Endodermal cell (in vitro differentiated cells): ENCODE data around the gene MORN4. TPM values are rescaled to one million over a fixed set of nuclear protein-coding genes. Genes with fewer than 3 reads are reported as not detected.
"Not testable (repeated sequence)": the region's sequence is repeated elsewhere in the genome, so short reads cannot be mapped to it uniquely, and the experiment has no call there.

Source experiments
- DNase-seq: peaks from one replicate; pipeline ENCODE4 v3.0.0-alpha.2; 2017
- H3K27ac ChIP-seq: 2 replicates; pipeline ENCODE4 v1.5.1; 2013; ENCODE audit warnings: mild to moderate bottlenecking, low read depth, low read length, moderate library complexity
- H3K27me3 ChIP-seq: 2 replicates; pipeline ENCODE4 v1.6.1; 2013; ENCODE audit warnings: mild to moderate bottlenecking, low read length, moderate library complexity; ENCODE audit not compliant: insufficient read depth, control insufficient read depth, poor library complexity, severe bottlenecking
- H3K36me3 ChIP-seq: 2 replicates; pipeline ENCODE4 v1.7.0; 2013; ENCODE audit warnings: mild to moderate bottlenecking, low read length, moderate library complexity; ENCODE audit not compliant: control insufficient read depth, insufficient read depth
- H3K4me1 ChIP-seq: one replicate; pipeline ENCODE4 v1.7.0; 2013; ENCODE audit warnings: low read length; ENCODE audit not compliant: control insufficient read depth, insufficient read depth
- H3K4me3 ChIP-seq: 2 replicates; pipeline ENCODE4 v1.5.1; 2013; ENCODE audit warnings: mild to moderate bottlenecking, low read length, moderate library complexity
- H3K9ac ChIP-seq: 2 replicates; pipeline ENCODE4 v1.6.1; 2013; ENCODE audit warnings: mild to moderate bottlenecking, low read length, moderate library complexity; ENCODE audit not compliant: poor library complexity, severe bottlenecking; ENCODE audit errors: extremely low read depth
- H3K9me3 ChIP-seq: 2 replicates; pipeline ENCODE4 v1.6.1; 2013; ENCODE audit warnings: mild to moderate bottlenecking, low read length, moderate library complexity; ENCODE audit not compliant: control insufficient read depth
- H3K27ac Mint-ChIP-seq: 2 replicates; pipeline ENCODE4 v1.8.0; 2020; ENCODE audit warnings: mixed read lengths
- H3K27me3 Mint-ChIP-seq: 2 replicates; pipeline ENCODE4 v1.8.0; 2021; ENCODE audit warnings: mild to moderate bottlenecking, mixed read lengths; ENCODE audit not compliant: insufficient read depth
- H3K36me3 Mint-ChIP-seq: 2 replicates; pipeline ENCODE4 v1.8.0; 2020; ENCODE audit warnings: low read depth, mixed read lengths
- H3K4me1 Mint-ChIP-seq: 2 replicates; pipeline ENCODE4 v1.8.0; 2020; ENCODE audit warnings: mixed read lengths
- H3K4me3 Mint-ChIP-seq: 2 replicates; pipeline ENCODE4 v1.8.0; 2020; ENCODE audit warnings: mild to moderate bottlenecking, moderate library complexity, mixed read lengths
- H3K9me3 Mint-ChIP-seq: 2 replicates; pipeline ENCODE4 v1.8.0; 2020; ENCODE audit warnings: mild to moderate bottlenecking, mixed read lengths
- CTCF ChIP-seq: fragments of 200-600 bp; sonication (generic); conservative IDR thresholded peaks from 2 replicates; pipeline ENCODE4 v1.5.0; 2021; ENCODE audit warnings: antibody characterized with exemption, mild to moderate bottlenecking
- WGBS, 2 experiments: methylation state at CpG; one replicate each; pipeline versions ENCODE4 v1.1.5 to v1.1.7; 2013; ENCODE audit warnings: missing lambda C conversion rate in 2 of 2, mixed read lengths in 1 of 2; ENCODE audit not compliant: insufficient coverage in 1 of 2, insufficient read length in 1 of 2; 5-methylcytosine and 5-hydroxymethylcytosine counted together
- total RNA-seq, 2 donors: library from RNA; stranded (reverse); fragmentation: NEBNext Ultra II Directional in 1 of 2; extraction: Animal tissue kit (Norgen Biotek cat#: 25700) in 1 of 2; gene quantifications; 2 replicates in 1 of 2; 3 replicates in 1 of 2; pipeline ENCODE4 v1.2.1, GENCODE V29; 2021

Gene MORN4
- total RNA-seq, 2 donors from 2014 or later, result 19.0 to 21.3 TPM

GRCh38 chr10:97577701-97578100 lies 55.6 kb downstream of the MORN4 start:
- no peak overlapping the region for H3K27ac ChIP-seq
- Mint-ChIP-seq H3K4me3 (no peak overlapping the region), H3K4me1 (no peaks in the 10 kb centered on the region), H3K36me3 (no peaks in the 10 kb centered on the region), H3K27ac (no peak overlapping the region), H3K9me3 (no peaks in the 10 kb centered on the region), H3K27me3 (no peaks in the 10 kb centered on the region)
- TF ChIP-seq CTCF, result no peak
- H3K4me1 ChIP-seq, result no peaks in the 10 kb centered on the region
- H3K9me3 ChIP-seq, result no peaks in the 10 kb centered on the region
- DNase-seq, result no peak
- H3K4me3 ChIP-seq, result no peak overlapping the region
- H3K27me3 ChIP-seq, result no peaks in the 10 kb centered on the region
- WGBS, 2 experiments, result 88 to 93% methylated on average over 4 to 9 of the region's 9 CpGs
- no peak overlapping the region for H3K9ac ChIP-seq
- no peaks in the 10 kb centered on the region for H3K36me3 ChIP-seq

GRCh38 chr10:97576487-97576886 lies 56.8 kb downstream of the MORN4 start:
- not testable (repeated sequence) for H3K4me3 ChIP-seq, H3K9me3 ChIP-seq, H3K27ac ChIP-seq, H3K4me1 Mint-ChIP-seq, H3K9me3 Mint-ChIP-seq, H3K36me3 ChIP-seq, H3K4me1 ChIP-seq, H3K36me3 Mint-ChIP-seq, DNase-seq, H3K4me3 Mint-ChIP-seq, H3K27ac Mint-ChIP-seq, H3K27me3 ChIP-seq, H3K27me3 Mint-ChIP-seq, H3K9ac ChIP-seq
- WGBS, 2 experiments, result 55 to 58% methylated on average over 2 to 5 of the region's 5 CpGs

GRCh38 chr10:97575127-97575668 lies 58.1 kb downstream of the MORN4 start:
- Histone ChIP-seq H3K27ac (no peak overlapping the region), H3K9me3 (no peaks in the 10 kb centered on the region), H3K27me3 (no peaks in the 10 kb centered on the region), H3K4me1 (no peaks in the 10 kb centered on the region), H3K36me3 (no peaks in the 10 kb centered on the region), H3K4me3 (no peak overlapping the region), H3K9ac (no peak overlapping the region)
- 87 to 96% methylated on average over 6 of the region's 6 CpGs for WGBS, 2 experiments
- TF ChIP-seq CTCF, result no peak
- H3K27ac Mint-ChIP-seq, result no peak overlapping the region
- no peaks in the 10 kb centered on the region for H3K9me3 Mint-ChIP-seq
- no peaks in the 10 kb centered on the region for H3K27me3 Mint-ChIP-seq
- H3K36me3 Mint-ChIP-seq, result no peaks in the 10 kb centered on the region
- no peak overlapping the region for H3K4me3 Mint-ChIP-seq
- no peaks in the 10 kb centered on the region for H3K4me1 Mint-ChIP-seq
- no peak for DNase-seq
